ENCODE measurements around the gene TAF9. TPM values are rescaled to one million over a fixed set of nuclear protein-coding genes. Genes with fewer than 3 reads are reported as not detected.

Gene TAF9
- total and polyA plus RNA-seq, 2 experiments from 2014 or later: 65.1 to 146 TPM

- TF ChIP-seq, protein P1, sequence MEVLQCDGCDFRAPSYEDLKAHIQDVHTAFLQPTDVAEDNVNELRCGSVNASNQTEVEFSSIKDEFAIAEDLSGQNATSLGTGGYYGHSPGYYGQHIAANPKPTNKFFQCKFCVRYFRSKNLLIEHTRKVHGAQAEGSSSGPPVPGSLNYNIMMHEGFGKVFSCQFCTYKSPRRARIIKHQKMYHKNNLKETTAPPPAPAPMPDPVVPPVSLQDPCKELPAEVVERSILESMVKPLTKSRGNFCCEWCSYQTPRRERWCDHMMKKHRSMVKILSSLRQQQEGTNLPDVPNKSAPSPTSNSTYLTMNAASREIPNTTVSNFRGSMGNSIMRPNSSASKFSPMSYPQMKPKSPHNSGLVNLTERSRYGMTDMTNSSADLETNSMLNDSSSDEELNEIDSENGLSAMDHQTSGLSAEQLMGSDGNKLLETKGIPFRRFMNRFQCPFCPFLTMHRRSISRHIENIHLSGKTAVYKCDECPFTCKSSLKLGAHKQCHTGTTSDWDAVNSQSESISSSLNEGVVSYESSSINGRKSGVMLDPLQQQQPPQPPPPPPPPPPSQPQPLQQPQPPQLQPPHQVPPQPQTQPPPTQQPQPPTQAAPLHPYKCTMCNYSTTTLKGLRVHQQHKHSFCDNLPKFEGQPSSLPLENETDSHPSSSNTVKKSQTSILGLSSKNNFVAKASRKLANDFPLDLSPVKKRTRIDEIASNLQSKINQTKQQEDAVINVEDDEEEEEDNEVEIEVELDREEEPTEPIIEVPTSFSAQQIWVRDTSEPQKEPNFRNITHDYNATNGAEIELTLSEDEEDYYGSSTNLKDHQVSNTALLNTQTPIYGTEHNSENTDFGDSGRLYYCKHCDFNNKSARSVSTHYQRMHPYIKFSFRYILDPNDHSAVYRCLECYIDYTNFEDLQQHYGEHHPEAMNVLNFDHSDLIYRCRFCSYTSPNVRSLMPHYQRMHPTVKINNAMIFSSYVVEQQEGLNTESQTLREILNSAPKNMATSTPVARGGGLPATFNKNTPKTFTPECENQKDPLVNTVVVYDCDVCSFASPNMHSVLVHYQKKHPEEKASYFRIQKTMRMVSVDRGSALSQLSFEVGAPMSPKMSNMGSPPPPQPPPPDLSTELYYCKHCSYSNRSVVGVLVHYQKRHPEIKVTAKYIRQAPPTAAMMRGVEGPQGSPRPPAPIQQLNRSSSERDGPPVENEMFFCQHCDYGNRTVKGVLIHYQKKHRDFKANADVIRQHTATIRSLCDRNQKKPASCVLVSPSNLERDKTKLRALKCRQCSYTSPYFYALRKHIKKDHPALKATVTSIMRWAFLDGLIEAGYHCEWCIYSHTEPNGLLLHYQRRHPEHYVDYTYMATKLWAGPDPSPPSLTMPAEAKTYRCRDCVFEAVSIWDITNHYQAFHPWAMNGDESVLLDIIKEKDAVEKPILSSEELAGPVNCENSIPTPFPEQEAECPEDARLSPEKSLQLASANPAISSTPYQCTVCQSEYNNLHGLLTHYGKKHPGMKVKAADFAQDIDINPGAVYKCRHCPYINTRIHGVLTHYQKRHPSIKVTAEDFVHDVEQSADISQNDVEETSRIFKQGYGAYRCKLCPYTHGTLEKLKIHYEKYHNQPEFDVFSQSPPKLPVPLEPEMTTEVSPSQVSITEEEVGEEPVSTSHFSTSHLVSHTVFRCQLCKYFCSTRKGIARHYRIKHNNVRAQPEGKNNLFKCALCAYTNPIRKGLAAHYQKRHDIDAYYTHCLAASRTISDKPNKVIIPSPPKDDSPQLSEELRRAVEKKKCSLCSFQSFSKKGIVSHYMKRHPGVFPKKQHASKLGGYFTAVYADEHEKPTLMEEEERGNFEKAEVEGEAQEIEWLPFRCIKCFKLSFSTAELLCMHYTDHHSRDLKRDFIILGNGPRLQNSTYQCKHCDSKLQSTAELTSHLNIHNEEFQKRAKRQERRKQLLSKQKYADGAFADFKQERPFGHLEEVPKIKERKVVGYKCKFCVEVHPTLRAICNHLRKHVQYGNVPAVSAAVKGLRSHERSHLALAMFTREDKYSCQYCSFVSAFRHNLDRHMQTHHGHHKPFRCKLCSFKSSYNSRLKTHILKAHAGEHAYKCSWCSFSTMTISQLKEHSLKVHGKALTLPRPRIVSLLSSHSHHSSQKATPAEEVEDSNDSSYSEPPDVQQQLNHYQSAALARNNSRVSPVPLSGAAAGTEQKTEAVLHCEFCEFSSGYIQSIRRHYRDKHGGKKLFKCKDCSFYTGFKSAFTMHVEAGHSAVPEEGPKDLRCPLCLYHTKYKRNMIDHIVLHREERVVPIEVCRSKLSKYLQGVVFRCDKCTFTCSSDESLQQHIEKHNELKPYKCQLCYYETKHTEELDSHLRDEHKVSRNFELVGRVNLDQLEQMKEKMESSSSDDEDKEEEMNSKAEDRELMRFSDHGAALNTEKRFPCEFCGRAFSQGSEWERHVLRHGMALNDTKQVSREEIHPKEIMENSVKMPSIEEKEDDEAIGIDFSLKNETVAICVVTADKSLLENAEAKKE (CRISPR knock-in tag; IDR thresholded peaks at IDR 0.05): no peak
- TF ChIP-seq, protein P2, sequence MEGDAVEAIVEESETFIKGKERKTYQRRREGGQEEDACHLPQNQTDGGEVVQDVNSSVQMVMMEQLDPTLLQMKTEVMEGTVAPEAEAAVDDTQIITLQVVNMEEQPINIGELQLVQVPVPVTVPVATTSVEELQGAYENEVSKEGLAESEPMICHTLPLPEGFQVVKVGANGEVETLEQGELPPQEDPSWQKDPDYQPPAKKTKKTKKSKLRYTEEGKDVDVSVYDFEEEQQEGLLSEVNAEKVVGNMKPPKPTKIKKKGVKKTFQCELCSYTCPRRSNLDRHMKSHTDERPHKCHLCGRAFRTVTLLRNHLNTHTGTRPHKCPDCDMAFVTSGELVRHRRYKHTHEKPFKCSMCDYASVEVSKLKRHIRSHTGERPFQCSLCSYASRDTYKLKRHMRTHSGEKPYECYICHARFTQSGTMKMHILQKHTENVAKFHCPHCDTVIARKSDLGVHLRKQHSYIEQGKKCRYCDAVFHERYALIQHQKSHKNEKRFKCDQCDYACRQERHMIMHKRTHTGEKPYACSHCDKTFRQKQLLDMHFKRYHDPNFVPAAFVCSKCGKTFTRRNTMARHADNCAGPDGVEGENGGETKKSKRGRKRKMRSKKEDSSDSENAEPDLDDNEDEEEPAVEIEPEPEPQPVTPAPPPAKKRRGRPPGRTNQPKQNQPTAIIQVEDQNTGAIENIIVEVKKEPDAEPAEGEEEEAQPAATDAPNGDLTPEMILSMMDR (conservative IDR thresholded peaks at IDR 0.05; ENCODE audit: low read depth in 2 of 2): no peak
Measured at GRCh38 chr5:69315972-69316371, 53.3 kb downstream of the TAF9 start (continued).

Other genes starting within 250 kb of the TAF9 start
- 273 and 276 TPM in 2 replicates for gene CCNB1, start 202.4 kb downstream of the TAF9 start, total RNA-seq (2014; rRNA removed; shearing (Covaris generic))
- 400 and 411 TPM in 2 replicates for gene CCNB1, start 202.4 kb downstream of the TAF9 start, polyA plus RNA-seq (2016; fragmentation: Nextera tagmentation; extraction: Ambion mirVana)
- 95.1 and 99.4 TPM in 2 replicates for gene CENPH, start 179.9 kb downstream of the TAF9 start, total RNA-seq (2014; rRNA removed; shearing (Covaris generic))
- gene CENPH, start 179.9 kb downstream of the TAF9 start, polyA plus RNA-seq (2016; fragmentation: Nextera tagmentation; extraction: Ambion mirVana): 102 and 107 TPM in 2 replicates
- 80.7 and 81.1 TPM in 2 replicates for gene CDK7, start 134.6 kb downstream of the TAF9 start, total RNA-seq (2014; rRNA removed; shearing (Covaris generic))
- 69.4 and 78.4 TPM in 2 replicates for gene CDK7, start 134.6 kb downstream of the TAF9 start, polyA plus RNA-seq (2016; fragmentation: Nextera tagmentation; extraction: Ambion mirVana)
- gene CCDC125, start 36.7 kb downstream of the TAF9 start, total RNA-seq (2014; rRNA removed; shearing (Covaris generic)): 1.5 and 1.6 TPM in 2 replicates
- 3.4 TPM in 2 replicates for gene CCDC125, start 36.7 kb downstream of the TAF9 start, polyA plus RNA-seq (2016; fragmentation: Nextera tagmentation; extraction: Ambion mirVana)
- 37.3 and 62.5 TPM in 2 replicates for gene AK6, start within 50 bp of the TAF9 start, total RNA-seq (2014; rRNA removed; shearing (Covaris generic))
- gene AK6, start within 50 bp of the TAF9 start, polyA plus RNA-seq (2016; fragmentation: Nextera tagmentation; extraction: Ambion mirVana): 232 and 260 TPM in 2 replicates
- gene RAD17, start 298 bp upstream of the TAF9 start, total RNA-seq (2014; rRNA removed; shearing (Covaris generic)): 29.0 and 30.8 TPM in 2 replicates
- gene RAD17, start 298 bp upstream of the TAF9 start, polyA plus RNA-seq (2016; fragmentation: Nextera tagmentation; extraction: Ambion mirVana): 38.8 and 44.0 TPM in 2 replicates
- 24.1 and 24.8 TPM in 2 replicates for gene MARVELD2, start 45.6 kb upstream of the TAF9 start, total RNA-seq (2014; rRNA removed; shearing (Covaris generic))
- 9.0 and 10.0 TPM in 2 replicates for gene MARVELD2, start 45.6 kb upstream of the TAF9 start, polyA plus RNA-seq (2016; fragmentation: Nextera tagmentation; extraction: Ambion mirVana)
- gene OCLN, start 123.3 kb upstream of the TAF9 start, total RNA-seq (2014; rRNA removed; shearing (Covaris generic)): 61.6 and 79.7 TPM in 2 replicates
- 10.9 and 14.3 TPM in 2 replicates for gene OCLN, start 123.3 kb upstream of the TAF9 start, polyA plus RNA-seq (2016; fragmentation: Nextera tagmentation; extraction: Ambion mirVana)
- gene GTF2H2C, start 190.7 kb upstream of the TAF9 start, total RNA-seq (2014; rRNA removed; shearing (Covaris generic)): 61.6 and 67.7 TPM in 2 replicates
- 50.9 and 52.2 TPM in 2 replicates for gene GTF2H2C, start 190.7 kb upstream of the TAF9 start, polyA plus RNA-seq (2016; fragmentation: Nextera tagmentation; extraction: Ambion mirVana)

All from GM23338 (cell line).